ENCODE results near the gene SCAF1.

SCAF1 gene

GRCh38 chr19:49660338-49660961 is 18.4 kb downstream of the SCAF1 start:
- FAIRE-seq (no peak), DNase-seq (ENCODE audit: insufficient read length, low spot score) (no peak)

- no peak for FAIRE-seq
- no peak for DNase-seq (ENCODE audit: insufficient read length, low spot score)
Measured at GRCh38 chr19:49662011-49662410, 20.0 kb downstream of the SCAF1 start.

- DNase-seq (ENCODE audit: insufficient read length, low spot score) = no peak
- no peak for FAIRE-seq
Measured at GRCh38 chr19:49663224-49663623, 21.2 kb downstream of the SCAF1 start.

GRCh38 chr19:49664171-49665035 is 22.4 kb downstream of the SCAF1 start:
- FAIRE-seq (peak; percentile 78), DNase-seq (ENCODE audit: insufficient read length, low spot score) (peak; percentile 81)

GRCh38 chr19:49665036-49665350 is 23.0 kb downstream of the SCAF1 start:
- FAIRE-seq = no peak
- no peak for DNase-seq (ENCODE audit: insufficient read length, low spot score)

GRCh38 chr19:49665351-49666119 is 23.5 kb downstream of the SCAF1 start, which contains the start of the genes BCL2L12 and IRF3:
BCL2L12 (plus strand) TSS chr19:49665933; CDS start chr19:49666693, 760 bp downstream.
IRF3 (minus strand) TSS chr19:49665857; CDS start chr19:49664838, 1,019 bp downstream.
- FAIRE-seq = peak; percentile 79
- peak; percentile 92 for DNase-seq (ENCODE audit: insufficient read length, low spot score)

GRCh38 chr19:49666120-49666444 is 24.1 kb downstream of the SCAF1 start:
- no peak for FAIRE-seq

GRCh38 chr19:49667473-49667872 is 25.5 kb downstream of the SCAF1 start:
- FAIRE-seq = no peak
- DNase-seq (ENCODE audit: insufficient read length, low spot score) = no peak

More at GRCh38 chr19:49666120-49666444, 24.1 kb downstream of the SCAF1 start:
- DNase-seq (ENCODE audit: insufficient read length, low spot score) = no peak

- FAIRE-seq (no peak), DNase-seq (ENCODE audit: insufficient read length, low spot score) (no peak)
Measured at GRCh38 chr19:49669516-49669915, 27.5 kb downstream of the SCAF1 start.

- FAIRE-seq (peak; percentile 51), DNase-seq (ENCODE audit: insufficient read length, low spot score) (peak; percentile 82)
Measured at GRCh38 chr19:49672131-49672919, 30.3 kb downstream of the SCAF1 start.

GRCh38 chr19:49676136-49676783 is 34.3 kb downstream of the SCAF1 start:
- FAIRE-seq (peak; percentile 9), DNase-seq (ENCODE audit: insufficient read length, low spot score) (peak; percentile 97)

- DNase-seq (ENCODE audit: insufficient read length, low spot score) (peak; percentile 97), FAIRE-seq (peak; percentile 95)
Measured at GRCh38 chr19:49676784-49677230, 34.8 kb downstream of the SCAF1 start.

GRCh38 chr19:49677231-49677900 is 35.4 kb downstream of the SCAF1 start, which contains the start of gene PRMT1:
PRMT1 (plus strand) TSS chr19:49677271; CDS start chr19:49677281, 10 bp downstream.
- no peak for DNase-seq (ENCODE audit: insufficient read length, low spot score)
- no peak for FAIRE-seq

- DNase-seq (ENCODE audit: insufficient read length, low spot score) (peak; percentile 75), FAIRE-seq (no peak)
Measured at GRCh38 chr19:49677901-49678674, 36.1 kb downstream of the SCAF1 start.

GRCh38 chr19:49678985-49679770 is 37.2 kb downstream of the SCAF1 start:
- FAIRE-seq (no peak), DNase-seq (ENCODE audit: insufficient read length, low spot score) (no peak)

GRCh38 chr19:49679771-49680413 is 37.9 kb downstream of the SCAF1 start:
- FAIRE-seq (no peak), DNase-seq (ENCODE audit: insufficient read length, low spot score) (no peak)
